ENCODE measurements around the gene AP1M1. TPM values are rescaled to one million over a fixed set of nuclear protein-coding genes. Genes with fewer than 3 reads are reported as not detected.

The AP1M1 gene
- total and polyA plus RNA-seq, 9 donors = 33.2 to 56.0 (median 47.5) TPM

DNA sequence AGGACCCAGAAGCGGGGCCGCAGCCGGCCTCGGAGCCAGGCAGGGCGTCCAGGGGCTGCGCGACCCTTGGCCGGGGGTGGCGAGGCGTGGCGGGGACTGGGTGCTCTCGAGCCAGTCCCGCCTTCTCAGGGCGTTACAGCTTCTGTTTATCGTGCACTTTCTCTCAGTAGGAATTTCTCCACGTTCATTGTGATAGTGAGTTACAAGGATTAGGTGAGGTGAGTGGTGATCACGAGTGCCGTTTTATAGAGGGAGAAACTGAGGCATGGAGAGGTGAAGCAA is 600 bp downstream of the AP1M1 start:
- 2% methylated on average over 18 of the region's 18 CpGs for WGBS (ENCODE audit: insufficient coverage)
- H3K27me3 ChIP-seq (ENCODE audit: control insufficient read depth, insufficient read depth, low read length) = no peaks in the 10 kb centered on the region
- no peak for DNase-seq
- peak overlapping the region; percentile 97 for H3K4me3 ChIP-seq (ENCODE audit: low read length)
- peaks cover 24% of the 10 kb centered on the region for H3K4me1 ChIP-seq (ENCODE audit: control insufficient read depth, insufficient read depth, low read length)
- H3K27ac ChIP-seq (ENCODE audit: low read length) = no peak overlapping the region
- no peaks in the 10 kb centered on the region for H3K9me3 ChIP-seq (replicated peaks; ENCODE audit: control insufficient read depth, low read depth, low read length)
- H3K36me3 ChIP-seq (ENCODE audit: control insufficient read depth, insufficient read depth, low read length) = peaks cover 35% of the 10 kb centered on the region

DNA sequence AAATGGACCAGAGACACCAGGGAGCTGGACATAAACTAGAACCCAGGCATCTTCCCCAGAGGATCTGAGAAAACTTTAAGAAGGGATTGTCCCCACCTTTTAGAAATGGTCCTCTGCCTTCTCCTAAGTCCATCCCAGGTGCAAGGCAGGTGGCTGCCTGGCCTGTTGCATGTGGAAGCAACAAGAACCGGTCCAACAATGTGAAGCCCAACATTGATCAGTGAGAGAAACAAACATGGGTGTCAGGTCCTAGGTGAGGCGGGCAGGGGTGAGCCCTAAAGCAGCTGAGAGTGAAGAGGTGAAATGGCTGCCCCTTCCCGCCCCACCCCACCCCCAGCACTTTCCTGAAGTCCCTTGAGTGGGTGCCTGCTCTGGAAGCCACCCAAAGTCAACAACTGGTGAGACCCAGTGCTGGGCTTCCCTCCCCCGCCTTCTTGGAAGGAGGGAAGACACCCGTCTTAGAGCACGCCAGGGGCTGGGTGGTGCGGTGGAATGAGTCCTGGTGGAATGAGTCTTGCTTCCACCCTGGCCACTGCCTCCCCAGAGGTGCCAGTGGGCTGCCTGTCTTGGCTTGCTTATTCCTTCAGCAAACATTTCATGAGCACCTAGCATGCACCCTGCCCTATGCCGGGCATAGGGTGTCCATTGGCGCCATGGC is 1.7 kb downstream of the AP1M1 start:
- Histone ChIP-seq H3K27ac (ENCODE audit: low read length) (no peak overlapping the region), H3K27me3 (ENCODE audit: control insufficient read depth, insufficient read depth, low read length) (no peaks in the 10 kb centered on the region), H3K4me3 (ENCODE audit: low read length) (no peak overlapping the region), H3K4me1 (ENCODE audit: control insufficient read depth, insufficient read depth, low read length) (peaks cover 27% of the 10 kb centered on the region), H3K9me3 (replicated peaks; ENCODE audit: control insufficient read depth, low read depth, low read length) (no peaks in the 10 kb centered on the region), H3K36me3 (ENCODE audit: control insufficient read depth, insufficient read depth, low read length) (peaks cover 41% of the 10 kb centered on the region)
- no peak for DNase-seq
- WGBS (ENCODE audit: insufficient coverage) = 90% methylated on average over 3 of the region's 9 CpGs

GRCh38 chr19:16200038-16201010 is 2.6 kb downstream of the AP1M1 start:
- Histone ChIP-seq H3K27ac (ENCODE audit: low read length) (no peak overlapping the region), H3K9me3 (replicated peaks; ENCODE audit: control insufficient read depth, low read depth, low read length) (no peaks in the 10 kb centered on the region), H3K4me3 (ENCODE audit: low read length) (no peak overlapping the region), H3K36me3 (ENCODE audit: control insufficient read depth, insufficient read depth, low read length) (peaks cover 48% of the 10 kb centered on the region), H3K4me1 (ENCODE audit: control insufficient read depth, insufficient read depth, low read length) (peaks cover 31% of the 10 kb centered on the region), H3K27me3 (ENCODE audit: control insufficient read depth, insufficient read depth, low read length) (no peaks in the 10 kb centered on the region)
- no peak for DNase-seq
- 79% methylated on average over 17 of the region's 20 CpGs for WGBS (ENCODE audit: insufficient coverage)

- WGBS (ENCODE audit: insufficient coverage) = 69% methylated on average over 2 of the region's 4 CpGs
- H3K27me3 ChIP-seq (ENCODE audit: control insufficient read depth, insufficient read depth, low read length) = no peaks in the 10 kb centered on the region
- no peak overlapping the region for H3K4me3 ChIP-seq (ENCODE audit: low read length)
- no peak for DNase-seq
- H3K4me1 ChIP-seq (ENCODE audit: control insufficient read depth, insufficient read depth, low read length) = peaks cover 38% of the 10 kb centered on the region
- H3K9me3 ChIP-seq (replicated peaks; ENCODE audit: control insufficient read depth, low read depth, low read length) = no peaks in the 10 kb centered on the region
- peaks cover 53% of the 10 kb centered on the region for H3K36me3 ChIP-seq (ENCODE audit: control insufficient read depth, insufficient read depth, low read length)
- no peak overlapping the region for H3K27ac ChIP-seq (ENCODE audit: low read length)
These were observed 3.3 kb downstream of the AP1M1 start for GRCh38 chr19:16201011-16201391.

DNA sequence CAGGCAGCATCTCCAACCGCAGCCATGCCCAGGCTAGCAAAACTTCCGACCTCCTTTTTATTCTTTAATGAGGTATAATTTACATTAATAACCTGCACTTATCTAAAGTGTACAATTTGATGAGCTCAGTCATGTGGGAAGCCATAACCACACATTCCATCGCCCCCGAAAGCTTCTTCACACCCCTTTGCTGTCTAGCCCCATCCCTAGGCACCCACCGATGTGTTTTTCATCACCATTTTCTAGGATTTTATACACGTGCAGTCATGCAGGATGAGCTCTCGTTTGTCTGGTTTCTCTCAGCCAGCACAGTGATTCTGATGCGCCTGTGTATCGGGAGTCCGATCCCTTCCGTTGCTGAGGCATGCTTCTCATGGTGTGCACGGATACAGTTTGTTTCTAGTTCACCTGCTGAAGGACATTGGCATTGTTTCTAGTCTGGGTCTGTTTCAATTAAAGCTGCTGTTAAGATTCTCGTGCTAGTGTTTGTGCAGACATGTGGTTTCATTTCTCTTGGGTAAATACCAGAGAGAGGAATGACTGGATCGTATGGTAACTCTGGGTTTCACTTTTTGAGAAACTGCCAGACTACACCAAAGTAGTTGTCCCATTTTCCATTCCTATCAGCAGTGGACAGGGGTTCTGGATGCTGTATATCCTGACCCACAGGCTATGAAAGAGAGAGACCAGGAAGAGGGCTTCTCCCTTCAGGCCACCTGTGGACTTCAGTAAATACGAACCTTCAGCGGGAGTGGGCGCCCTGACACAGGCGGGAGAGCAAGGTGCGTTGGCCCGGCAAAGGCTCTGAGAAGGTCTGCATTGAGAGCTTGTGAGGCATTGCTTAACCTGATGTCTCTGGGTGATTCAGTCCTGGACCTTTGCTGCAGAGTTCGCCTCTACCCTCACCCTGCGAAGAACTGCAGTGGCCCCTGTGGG is 4.9 kb downstream of the AP1M1 start:
- H3K27ac ChIP-seq (ENCODE audit: low read length) = no peak overlapping the region
- WGBS (ENCODE audit: insufficient coverage) = 89% methylated on average over 14 of the region's 22 CpGs
- no peak overlapping the region for H3K4me3 ChIP-seq (ENCODE audit: low read length)
- no peak for DNase-seq
- peaks cover 30% of the 10 kb centered on the region for H3K4me1 ChIP-seq (ENCODE audit: control insufficient read depth, insufficient read depth, low read length)
- no peaks in the 10 kb centered on the region for H3K27me3 ChIP-seq (ENCODE audit: control insufficient read depth, insufficient read depth, low read length)
- H3K36me3 ChIP-seq (ENCODE audit: control insufficient read depth, insufficient read depth, low read length) = peaks cover 63% of the 10 kb centered on the region
- H3K9me3 ChIP-seq (replicated peaks; ENCODE audit: control insufficient read depth, low read depth, low read length) = no peaks in the 10 kb centered on the region

GRCh38 chr19:16203256-16204004 is 5.7 kb downstream of the AP1M1 start:
- no peak for DNase-seq
- H3K4me3 ChIP-seq (ENCODE audit: low read length) = no peak overlapping the region
- H3K9me3 ChIP-seq (replicated peaks; ENCODE audit: control insufficient read depth, low read depth, low read length) = no peaks in the 10 kb centered on the region
- H3K36me3 ChIP-seq (ENCODE audit: control insufficient read depth, insufficient read depth, low read length) = peaks cover 72% of the 10 kb centered on the region
- H3K27ac ChIP-seq (ENCODE audit: low read length) = no peak overlapping the region
- 83% methylated on average over 11 of the region's 19 CpGs for WGBS (ENCODE audit: insufficient coverage)
- no peaks in the 10 kb centered on the region for H3K27me3 ChIP-seq (ENCODE audit: control insufficient read depth, insufficient read depth, low read length)
- H3K4me1 ChIP-seq (ENCODE audit: control insufficient read depth, insufficient read depth, low read length) = peaks cover 28% of the 10 kb centered on the region

DNA sequence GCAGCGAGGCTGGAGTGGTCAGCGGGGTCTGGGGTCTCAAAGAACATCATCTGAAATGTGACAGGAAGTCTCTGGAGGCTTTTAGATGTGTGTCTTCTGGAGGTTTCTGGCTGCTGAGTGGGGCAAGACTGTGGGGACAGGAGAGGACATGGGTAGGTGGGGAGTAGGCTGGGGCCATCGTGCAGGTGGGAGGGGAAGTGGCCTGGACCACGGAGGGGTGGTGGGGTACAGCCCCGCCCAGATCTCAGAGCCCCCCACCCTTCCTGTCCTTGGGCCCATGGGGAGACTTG is 6.2 kb downstream of the AP1M1 start:
- 100% methylated on average over 3 of the region's 5 CpGs for WGBS (ENCODE audit: insufficient coverage)
- Histone ChIP-seq H3K27me3 (ENCODE audit: control insufficient read depth, insufficient read depth, low read length) (no peaks in the 10 kb centered on the region), H3K4me1 (ENCODE audit: control insufficient read depth, insufficient read depth, low read length) (peaks cover 23% of the 10 kb centered on the region), H3K27ac (ENCODE audit: low read length) (no peak overlapping the region), H3K4me3 (ENCODE audit: low read length) (no peak overlapping the region), H3K9me3 (replicated peaks; ENCODE audit: control insufficient read depth, low read depth, low read length) (no peaks in the 10 kb centered on the region), H3K36me3 (ENCODE audit: control insufficient read depth, insufficient read depth, low read length) (peaks cover 77% of the 10 kb centered on the region)
- DNase-seq = no peak

DNA sequence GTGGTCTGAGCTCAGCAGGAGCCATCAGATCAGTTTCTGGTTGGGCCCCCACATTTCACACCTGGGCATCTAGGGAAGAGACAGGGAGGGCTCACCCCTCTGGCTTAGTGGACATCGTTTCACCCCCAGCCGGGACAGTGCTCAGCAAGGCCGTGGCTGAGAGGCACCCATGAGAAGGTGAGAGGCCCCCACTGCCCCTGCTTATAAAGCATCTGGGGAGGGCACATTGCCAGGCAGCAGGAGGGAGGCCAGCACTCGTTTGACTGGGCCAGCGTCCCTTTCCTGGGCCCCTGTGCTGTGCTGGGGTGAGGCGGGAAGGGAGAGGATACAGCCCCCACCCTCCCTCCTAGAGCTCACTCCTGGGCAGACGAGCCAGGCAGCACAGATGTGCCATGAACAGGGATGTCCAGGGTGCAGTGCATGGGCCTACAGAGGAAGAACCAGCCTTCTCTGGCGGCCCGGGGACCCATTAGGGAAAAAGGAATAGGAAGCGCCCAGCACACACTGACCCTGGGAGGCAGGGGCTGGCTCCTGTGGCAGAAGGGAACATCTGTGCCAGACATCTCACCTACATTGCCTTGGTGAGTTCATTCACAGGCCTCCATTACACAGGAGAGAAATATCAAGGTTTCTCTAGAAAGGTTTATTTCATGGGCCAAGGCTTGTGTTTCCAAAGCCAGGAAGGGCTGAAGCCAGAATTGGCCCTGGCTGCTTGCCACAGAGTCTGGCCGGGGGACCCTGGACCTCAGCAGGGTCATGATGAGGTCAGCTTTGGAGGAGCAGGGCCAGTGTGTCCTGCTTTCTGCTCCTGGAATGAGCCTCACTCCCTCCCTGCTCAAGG is 7.7 kb downstream of the AP1M1 start:
- Histone ChIP-seq H3K27me3 (ENCODE audit: control insufficient read depth, insufficient read depth, low read length) (no peaks in the 10 kb centered on the region), H3K27ac (ENCODE audit: low read length) (no peak overlapping the region), H3K9me3 (replicated peaks; ENCODE audit: control insufficient read depth, low read depth, low read length) (no peaks in the 10 kb centered on the region), H3K36me3 (ENCODE audit: control insufficient read depth, insufficient read depth, low read length) (peaks cover 86% of the 10 kb centered on the region), H3K4me3 (ENCODE audit: low read length) (no peak overlapping the region), H3K4me1 (ENCODE audit: control insufficient read depth, insufficient read depth, low read length) (peaks cover 14% of the 10 kb centered on the region)
- peak; percentile 48 for DNase-seq
- 43% methylated on average over 7 of the region's 11 CpGs for WGBS (ENCODE audit: insufficient coverage)

- H3K4me1 ChIP-seq (ENCODE audit: control insufficient read depth, insufficient read depth, low read length) = peaks cover 14% of the 10 kb centered on the region
- H3K9me3 ChIP-seq (replicated peaks; ENCODE audit: control insufficient read depth, low read depth, low read length) = no peaks in the 10 kb centered on the region
- H3K27me3 ChIP-seq (ENCODE audit: control insufficient read depth, insufficient read depth, low read length) = no peaks in the 10 kb centered on the region
- peaks cover 82% of the 10 kb centered on the region for H3K36me3 ChIP-seq (ENCODE audit: control insufficient read depth, insufficient read depth, low read length)
- WGBS (ENCODE audit: insufficient coverage) = 62% methylated on average over 7 of the region's 14 CpGs
- DNase-seq = no peak
- H3K4me3 ChIP-seq (ENCODE audit: low read length) = no peak overlapping the region
- no peak overlapping the region for H3K27ac ChIP-seq (ENCODE audit: low read length)
These were observed 8.4 kb downstream of the AP1M1 start for GRCh38 chr19:16206046-16206605.
